GM19463 (cell line): ENCODE results near the gene DROSHA.
"Not testable (repeated sequence)": the region's sequence is repeated elsewhere in the genome, so short reads cannot be mapped to it uniquely, and the experiment has no call there.

ENCODE experiments used
- ATAC-seq: cut with Tn5 transposase; IDR thresholded peaks from one replicate; pipeline ENCODE4 v1.9.1; 2021; ENCODE audit warnings: mild to moderate bottlenecking, moderate library complexity; ENCODE audit not compliant: unreplicated experiment

DROSHA gene

GRCh38 chr5:31421806-31422586 lies 109.9 kb downstream of the DROSHA start:
- no peak for ATAC-seq

GRCh38 chr5:31417512-31417911 lies 114.4 kb downstream of the DROSHA start:
- no peak for ATAC-seq

- ATAC-seq: no peak
Measured at GRCh38 chr5:31416547-31416946, 115.3 kb downstream of the DROSHA start.

- no peak for ATAC-seq
Measured at GRCh38 chr5:31415960-31416359, 115.9 kb downstream of the DROSHA start.

GRCh38 chr5:31415009-31415923 lies 116.6 kb downstream of the DROSHA start:
- ATAC-seq: no peak

GRCh38 chr5:31413030-31413812 lies 118.7 kb downstream of the DROSHA start:
- ATAC-seq: no peak

- ATAC-seq: no peak
Measured at GRCh38 chr5:31412324-31412723, 119.6 kb downstream of the DROSHA start.

GRCh38 chr5:31410089-31410488 lies 121.8 kb downstream of the DROSHA start:
- ATAC-seq: no peak

- no peak for ATAC-seq
Measured at GRCh38 chr5:31408814-31409213, 123.1 kb downstream of the DROSHA start.

- no peak for ATAC-seq
Measured at GRCh38 chr5:31407921-31408693, 123.8 kb downstream of the DROSHA start.

GRCh38 chr5:31404325-31404724 lies 127.6 kb downstream of the DROSHA start:
- ATAC-seq: no peak

GRCh38 chr5:31401691-31402090 lies 130.2 kb downstream of the DROSHA start:
- no peak for ATAC-seq

- ATAC-seq: no peak
Measured at GRCh38 chr5:31397926-31398557, 133.9 kb downstream of the DROSHA start.

GRCh38 chr5:31396611-31397295 lies 135.1 kb downstream of the DROSHA start:
- no peak for ATAC-seq

- ATAC-seq: not testable (repeated sequence)
Measured at GRCh38 chr5:31395450-31396045, 136.3 kb downstream of the DROSHA start.

- ATAC-seq: no peak
Measured at GRCh38 chr5:31393126-31393525, 138.8 kb downstream of the DROSHA start.

GRCh38 chr5:31392061-31392460 lies 139.8 kb downstream of the DROSHA start:
- no peak for ATAC-seq

- no peak for ATAC-seq
Measured at GRCh38 chr5:31390256-31390655, 141.6 kb downstream of the DROSHA start.
